Stomach smooth muscle (tissue), 2 donors: ENCODE data around the gene SUSD2.
"Not testable (repeated sequence)": the region's sequence is repeated elsewhere in the genome, so short reads cannot be mapped to it uniquely, and the experiment has no call there.

ENCODE experiments used
- H3K27ac ChIP-seq: one replicate; pipeline ENCODE4 v1.7.0; 2013; ENCODE audit warnings: mild to moderate bottlenecking, low read length, inconsistent platforms
- H3K27me3 ChIP-seq, 2 donors: one replicate each; pipeline ENCODE4 v1.7.0; 2013; ENCODE audit warnings: low read length in 2 of 2; ENCODE audit not compliant: insufficient read depth in 2 of 2, control insufficient read depth in 1 of 2
- H3K36me3 ChIP-seq, 2 donors: one replicate each; pipeline ENCODE4 v1.7.0; 2013; ENCODE audit warnings: low read length in 2 of 2; ENCODE audit not compliant: control insufficient read depth in 2 of 2, insufficient read depth in 2 of 2
- H3K4me1 ChIP-seq: one replicate; pipeline ENCODE4 v1.7.0; 2013; ENCODE audit warnings: low read length; ENCODE audit not compliant: control insufficient read depth, insufficient read depth
- H3K4me3 ChIP-seq, 2 donors: one replicate each; pipeline ENCODE4 v1.7.0; 2013; ENCODE audit warnings: low read length in 2 of 2
- H3K9ac ChIP-seq, 2 donors: one replicate each; pipeline ENCODE4 v1.7.0; 2013; ENCODE audit warnings: low read length in 2 of 2, mild to moderate bottlenecking in 1 of 2
- H3K9me3 ChIP-seq, 2 donors: one replicate each; pipeline ENCODE4 v1.7.0; 2013; ENCODE audit warnings: low read length in 2 of 2; ENCODE audit not compliant: control insufficient read depth in 2 of 2
- donor health status: healthy.
- donor health status: Pancreatic carcinoma.

Gene SUSD2

GRCh38 chr22:24181088-24181995 is at the start of gene SUSD2:
Gene SUSD2 (plus strand): TSS chr22:24181487. CDS start chr22:24181520, 33 bp downstream.
- peak within 1 kb of the TSS in 1 of 2 donors; percentile 64 for H3K4me3 ChIP-seq

GRCh38 chr22:24133187-24133965 is 47.9 kb upstream of the SUSD2 start:
- no peak overlapping the region for H3K27ac ChIP-seq
- H3K4me1 ChIP-seq: peaks cover 22% of the 10 kb centered on the region
- no peaks in the 10 kb centered on the region for H3K9me3 ChIP-seq
- no peak overlapping the region for H3K9ac ChIP-seq
- no peaks in the 10 kb centered on the region for H3K27me3 ChIP-seq
- peaks cover 8 to 15% of the 10 kb centered on the region in 2 donors for H3K36me3 ChIP-seq
- H3K4me3 ChIP-seq: no peak overlapping the region

More at GRCh38 chr22:24181088-24181995, at the start of gene SUSD2:
- peak within 1 kb of the TSS; percentile 24 for H3K27ac ChIP-seq
- H3K9me3 ChIP-seq: no peaks in the 10 kb centered on the region
- peaks cover 39% of the 10 kb centered on the region for H3K4me1 ChIP-seq
- no peaks in the 10 kb centered on the region for H3K27me3 ChIP-seq
- H3K36me3 ChIP-seq: peaks cover 3 to 6% of the 10 kb centered on the region in 2 donors
- peak within 1 kb of the TSS in 1 of 2 donors; percentile 73 for H3K9ac ChIP-seq

GRCh38 chr22:24134090-24134846 is 47.0 kb upstream of the SUSD2 start:
- Histone ChIP-seq H3K27me3 (no peaks in the 10 kb centered on the region), H3K9me3 (no peaks in the 10 kb centered on the region), H3K36me3 (peaks cover 8 to 11% of the 10 kb centered on the region in 2 donors), H3K4me3 (no peak overlapping the region), H3K4me1 (peaks cover 22% of the 10 kb centered on the region), H3K27ac (no peak overlapping the region), H3K9ac (no peak overlapping the region)

GRCh38 chr22:24136533-24136932 is 44.8 kb upstream of the SUSD2 start:
- H3K4me1 ChIP-seq: peaks cover 45% of the 10 kb centered on the region
- not testable (repeated sequence) for H3K27me3 ChIP-seq, H3K4me3 ChIP-seq, H3K36me3 ChIP-seq, H3K9ac ChIP-seq, H3K9me3 ChIP-seq
- peak overlapping the region; percentile 24 for H3K27ac ChIP-seq

GRCh38 chr22:24137595-24137994 is 43.7 kb upstream of the SUSD2 start:
- peak overlapping the region in 1 of 2 donors; percentile 35 for H3K4me3 ChIP-seq
- H3K9ac ChIP-seq: peak overlapping the region in 1 of 2 donors; percentile 55
- peaks cover 0 to 8% of the 10 kb centered on the region in 2 donors for H3K36me3 ChIP-seq
- H3K4me1 ChIP-seq: peaks cover 55% of the 10 kb centered on the region
- H3K27ac ChIP-seq: peak overlapping the region; percentile 24
- H3K27me3 ChIP-seq: no peaks in the 10 kb centered on the region
- no peaks in the 10 kb centered on the region for H3K9me3 ChIP-seq

GRCh38 chr22:24138649-24139420 is 42.5 kb upstream of the SUSD2 start:
- H3K27ac ChIP-seq: no peak overlapping the region
- no peaks in the 10 kb centered on the region for H3K27me3 ChIP-seq
- no peak overlapping the region for H3K4me3 ChIP-seq
- no peak overlapping the region for H3K9ac ChIP-seq
- H3K9me3 ChIP-seq: no peaks in the 10 kb centered on the region
- peaks cover 0 to 8% of the 10 kb centered on the region in 2 donors for H3K36me3 ChIP-seq
- peaks cover 56% of the 10 kb centered on the region for H3K4me1 ChIP-seq

- peak overlapping the region; percentile 70 for H3K27ac ChIP-seq
- H3K9me3 ChIP-seq: no peaks in the 10 kb centered on the region
- H3K27me3 ChIP-seq: no peaks in the 10 kb centered on the region
- H3K9ac ChIP-seq: no peak overlapping the region
- peaks cover 68% of the 10 kb centered on the region for H3K4me1 ChIP-seq
- H3K36me3 ChIP-seq: peaks cover 0 to 4% of the 10 kb centered on the region in 2 donors
- no peak overlapping the region for H3K4me3 ChIP-seq
Measured at GRCh38 chr22:24140357-24140756, 40.9 kb upstream of the SUSD2 start.

GRCh38 chr22:24141586-24141985 is 39.7 kb upstream of the SUSD2 start:
- Histone ChIP-seq H3K4me3 (no peak overlapping the region), H3K36me3 (no peaks in the 10 kb centered on the region), H3K27me3 (no peaks in the 10 kb centered on the region), H3K4me1 (peaks cover 80% of the 10 kb centered on the region), H3K9ac (no peak overlapping the region), H3K9me3 (no peaks in the 10 kb centered on the region), H3K27ac (peak overlapping the region; percentile 70)

GRCh38 chr22:24142241-24142640 is 39.0 kb upstream of the SUSD2 start:
- Histone ChIP-seq H3K36me3 (no peaks in the 10 kb centered on the region), H3K27me3 (no peaks in the 10 kb centered on the region), H3K9ac (no peak overlapping the region), H3K4me3 (peak overlapping the region in 1 of 2 donors; percentile 15), H3K27ac (peak overlapping the region; percentile 70), H3K9me3 (no peaks in the 10 kb centered on the region), H3K4me1 (peaks cover 83% of the 10 kb centered on the region)

- no peak overlapping the region for H3K27ac ChIP-seq
- no peaks in the 10 kb centered on the region for H3K9me3 ChIP-seq
- no peaks in the 10 kb centered on the region for H3K36me3 ChIP-seq
- H3K4me3 ChIP-seq: no peak overlapping the region
- no peaks in the 10 kb centered on the region for H3K27me3 ChIP-seq
- H3K4me1 ChIP-seq: peaks cover 83% of the 10 kb centered on the region
- no peak overlapping the region for H3K9ac ChIP-seq
Measured at GRCh38 chr22:24142831-24143230, 38.5 kb upstream of the SUSD2 start.
